KBM-7 (cell line): Measurements from ENCODE around the gene CASP6.
"Not testable (repeated sequence)": the region's sequence is repeated elsewhere in the genome, so short reads cannot be mapped to it uniquely, and the experiment has no call there.

Source experiments
- DNase-seq: peaks from one replicate; pipeline ENCODE4 v3.0.0-alpha.2; 2015
- in situ Hi-C: fragments of 300-500 bp; cut with MboI; formaldehyde crosslinking; loops from 2 replicates; pipeline ENCODE4 v1.14.3; 2020; ENCODE audit warnings: low sequenced_read_pairs, low pct_unique_long_range_greater_than_20kb, mixed read lengths

CASP6 gene

DNA sequence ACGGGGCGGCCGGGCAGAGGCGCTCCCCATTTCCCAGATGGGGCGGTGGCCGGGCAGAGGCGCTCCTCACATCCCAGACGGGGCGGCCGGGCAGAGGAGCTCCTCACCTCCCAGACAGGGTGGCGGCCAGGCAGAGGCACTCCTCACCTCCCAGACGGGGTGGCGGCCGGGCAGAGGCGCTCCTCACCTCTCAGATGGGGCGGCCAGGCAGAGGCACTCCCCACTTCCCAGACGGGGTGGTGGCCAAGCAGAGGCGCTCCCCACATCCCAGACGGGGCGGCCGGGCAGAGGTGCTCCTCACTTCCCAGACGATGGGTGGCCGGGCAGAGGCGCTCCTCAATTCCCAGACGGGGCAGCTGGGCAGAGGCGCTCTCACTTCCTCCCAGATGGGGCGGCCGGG lies 24.8 kb downstream of the CASP6 start:
- in situ Hi-C loops, result loop anchor here (25.0 kb wide), 1 partner anchor 241 kb away; the partner anchor contains the start of gene SEC24B

GRCh38 chr4:109676886-109677285 lies 26.4 kb downstream of the CASP6 start:
- DNase-seq, result no peak
- in situ Hi-C loops, result loop anchor here (25.0 kb wide), 1 partner anchor 240 kb away; the partner anchor contains the start of gene SEC24B

More for the DNA sequence above, 24.8 kb downstream of the CASP6 start:
- DNase-seq, result not testable (repeated sequence)

DNA sequence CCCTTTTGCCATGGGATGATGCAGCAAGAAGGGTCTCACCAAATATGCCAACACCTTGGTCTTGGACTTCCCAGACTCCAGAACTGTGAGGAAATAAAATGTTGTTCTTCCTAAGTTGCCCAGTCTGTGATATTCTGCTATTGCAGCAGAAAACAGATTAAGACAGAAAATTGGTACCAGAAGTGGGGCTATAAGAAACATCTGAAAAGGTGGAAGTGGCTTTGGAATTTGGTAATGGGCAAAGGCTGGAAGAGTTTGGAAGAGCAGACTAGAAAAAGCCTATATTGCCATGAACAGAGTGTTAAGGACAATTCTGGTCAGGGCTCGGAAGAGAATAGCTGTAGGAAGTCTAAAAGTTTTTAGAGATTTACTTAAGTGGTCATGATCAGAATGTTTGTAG lies 27.4 kb downstream of the CASP6 start:
- in situ Hi-C loops, result loop anchor here (25.0 kb wide), 1 partner anchor 239 kb away; the partner anchor contains the start of gene SEC24B
- no peak for DNase-seq

- DNase-seq, result no peak
- in situ Hi-C loops, result loop anchor here (25.0 kb wide), 1 partner anchor 238 kb away; the partner anchor contains the start of gene SEC24B
Measured at GRCh38 chr4:109675181-109675580, 28.1 kb downstream of the CASP6 start.

- no peak for DNase-seq
- in situ Hi-C loops, result no loop called here
Measured at GRCh38 chr4:109673303-109673702, 29.9 kb downstream of the CASP6 start.

DNA sequence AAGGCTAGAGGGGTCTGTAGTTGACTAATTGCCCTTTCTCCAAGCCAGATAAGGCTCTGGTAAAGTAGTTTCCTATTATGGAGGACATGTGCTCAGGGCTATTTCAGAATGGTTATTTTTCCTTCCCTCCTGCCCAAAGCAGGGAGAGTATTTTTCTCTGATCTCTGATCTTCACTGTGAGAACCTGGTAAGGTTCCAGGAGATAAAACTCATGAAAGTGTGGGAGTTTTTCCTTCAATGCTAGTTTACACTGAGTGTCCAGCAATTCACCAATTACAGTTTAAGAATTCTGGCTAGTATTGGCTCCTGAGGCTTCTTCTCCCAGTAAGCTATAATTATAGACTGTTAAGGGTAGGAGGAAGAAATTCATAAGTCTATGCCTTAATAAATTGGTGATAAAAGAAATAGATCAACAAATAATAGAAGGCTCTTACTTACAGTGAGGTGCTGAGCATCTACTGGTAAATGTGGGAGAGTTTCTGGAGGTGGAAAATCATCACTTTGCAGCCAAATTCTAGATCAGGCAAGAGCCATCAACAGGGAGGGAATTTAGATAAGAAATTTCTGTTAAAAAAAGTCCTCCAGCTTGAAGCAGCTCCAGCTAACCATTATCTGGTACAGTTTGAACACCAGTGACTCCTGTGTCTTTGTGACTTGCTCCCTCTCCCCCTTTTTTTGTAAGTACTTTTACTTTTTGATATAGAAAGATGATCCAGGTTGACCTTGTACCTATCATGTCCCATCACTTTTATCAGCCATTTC lies 30.9 kb downstream of the CASP6 start:
- in situ Hi-C loops, result no loop called here
- no peak for DNase-seq

DNA sequence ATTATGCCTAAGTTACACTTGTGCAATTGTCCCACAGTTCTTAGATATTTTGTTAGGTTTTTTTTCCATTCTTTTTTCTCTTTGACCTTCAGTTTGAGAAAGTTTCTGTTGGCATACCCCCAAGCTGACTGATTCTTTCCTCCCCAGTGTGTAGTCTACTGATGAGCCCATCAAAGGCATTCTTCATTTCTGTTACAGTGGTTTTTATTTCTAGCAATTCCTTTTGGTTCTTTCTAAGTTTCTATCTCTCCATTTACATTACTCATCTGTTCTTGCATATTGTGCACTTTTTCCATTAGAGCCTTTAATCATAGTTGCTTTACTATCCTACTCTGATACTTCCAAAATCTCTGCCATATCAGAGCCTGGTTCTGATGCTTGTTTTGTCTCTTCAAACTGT lies 31.9 kb downstream of the CASP6 start:
- in situ Hi-C loops, result no loop called here
- DNase-seq, result no peak

GRCh38 chr4:109665783-109666485 lies 37.3 kb downstream of the CASP6 start:
- DNase-seq, result no peak
- in situ Hi-C loops, result no loop called here

DNA sequence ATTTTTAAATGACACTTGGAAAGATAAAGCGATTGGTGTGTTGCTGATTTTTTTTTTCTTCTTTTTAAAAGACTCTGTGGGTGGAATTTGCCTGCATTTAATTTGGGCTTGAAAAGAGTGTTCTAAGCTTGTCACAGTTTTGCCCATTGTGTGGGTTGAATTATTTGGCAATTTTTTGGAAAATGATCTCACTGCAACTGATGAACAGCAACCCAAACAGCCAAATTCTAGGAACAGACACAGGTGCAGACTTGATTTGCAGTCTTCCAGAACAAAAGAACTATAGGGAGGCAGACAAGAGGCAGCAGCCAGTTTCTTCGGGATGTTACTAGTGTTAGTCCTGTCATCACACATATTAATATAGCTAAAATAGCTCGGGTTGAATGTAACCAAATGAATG lies 40.5 kb downstream of the CASP6 start:
- DNase-seq, result no peak
- in situ Hi-C loops, result no loop called here

DNA sequence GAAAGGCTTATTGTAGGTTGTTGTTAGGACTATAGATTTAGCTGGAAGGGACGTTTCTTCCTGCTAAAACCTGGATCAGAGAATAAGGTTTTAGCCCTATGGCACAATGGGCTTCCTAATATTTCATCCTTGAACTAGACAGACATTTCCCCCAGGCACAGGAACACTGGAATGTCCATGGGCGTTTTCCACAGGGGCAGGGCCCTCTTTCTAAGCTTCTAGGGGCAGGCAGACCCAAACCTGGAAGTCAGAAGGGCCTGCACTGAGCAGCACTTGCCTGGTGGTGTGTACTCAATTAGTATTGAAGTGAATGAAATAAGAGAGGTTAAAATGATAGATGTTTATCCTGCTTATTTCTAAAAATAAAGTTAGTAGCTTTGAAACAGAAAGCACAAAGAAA lies 41.1 kb downstream of the CASP6 start:
- in situ Hi-C loops, result no loop called here
- DNase-seq, result no peak

DNA sequence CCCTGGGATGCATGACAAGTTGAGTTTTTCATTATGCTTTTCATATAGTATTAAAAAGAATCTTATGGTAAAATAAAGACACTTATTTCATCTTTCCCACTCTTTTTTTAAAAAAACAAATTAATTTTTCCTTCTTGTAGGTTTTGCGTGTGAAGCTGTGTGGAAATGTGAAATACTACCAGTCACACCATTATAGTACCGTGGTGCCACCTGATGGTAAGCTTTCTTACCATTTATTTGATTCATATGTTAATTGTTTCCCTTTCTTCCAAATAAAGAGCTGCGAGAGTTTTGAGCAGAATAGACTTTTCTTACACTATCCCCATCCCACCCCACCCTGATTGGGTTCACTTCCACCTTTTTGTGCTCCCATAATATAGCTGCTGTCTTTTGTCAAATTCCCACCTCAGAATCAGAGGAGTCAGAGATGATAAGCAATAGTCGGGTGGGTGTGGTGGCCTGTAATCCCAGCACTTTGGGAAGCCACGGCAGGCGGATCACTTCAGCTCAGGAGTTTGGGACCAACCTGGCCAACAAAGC lies 44.3 kb downstream of the CASP6 start:
- in situ Hi-C loops, result no loop called here
- DNase-seq, result no peak

DNA sequence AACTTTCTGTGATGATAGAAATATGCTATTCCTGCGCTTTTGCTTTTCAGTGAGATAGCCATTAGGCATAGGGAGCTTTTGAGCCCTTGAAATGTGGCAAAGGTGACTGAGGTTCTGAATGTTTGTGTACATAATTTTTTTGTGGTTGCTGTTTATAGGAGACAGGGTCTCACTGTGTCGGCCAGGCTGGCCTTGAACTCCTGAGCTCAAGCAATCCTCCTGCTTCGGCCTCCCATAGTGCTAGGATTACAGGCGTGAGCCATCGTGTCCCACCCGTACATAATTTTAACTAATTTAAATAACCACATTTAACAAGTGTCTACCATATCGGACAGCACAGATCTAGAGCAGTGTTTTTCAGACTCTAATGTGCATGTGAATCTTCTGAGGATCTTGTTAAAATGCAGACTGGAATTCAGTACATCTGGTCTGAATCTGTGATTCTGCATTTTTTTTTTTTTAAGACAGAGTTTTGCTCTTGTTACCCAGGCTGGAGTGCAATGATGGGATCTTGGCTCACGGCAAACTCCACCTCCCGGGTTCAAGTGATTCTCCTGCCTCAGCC lies 45.3 kb downstream of the CASP6 start:
- in situ Hi-C loops, result no loop called here
- DNase-seq, result no peak

- in situ Hi-C loops, result no loop called here
- DNase-seq, result no peak
Measured at GRCh38 chr4:109655396-109655795, 47.8 kb downstream of the CASP6 start.

DNA sequence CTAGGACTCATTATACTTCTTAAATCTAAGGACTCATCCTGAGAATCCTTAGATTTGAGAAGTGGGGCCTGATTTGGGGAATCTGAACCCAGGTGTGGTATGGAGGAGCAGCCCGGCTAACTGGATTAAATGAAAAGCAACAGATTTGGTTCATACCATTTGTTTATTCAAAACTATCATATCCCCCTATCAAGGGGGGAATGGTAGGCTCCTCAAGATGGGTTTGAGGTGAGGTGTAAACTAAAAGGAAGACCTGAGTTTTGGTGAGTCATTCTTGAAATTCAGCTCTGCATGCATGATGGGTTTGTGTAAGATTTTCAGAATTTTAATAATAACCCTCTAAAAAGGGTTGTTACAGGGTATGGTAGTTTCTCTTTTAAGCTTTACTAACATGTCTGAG lies 53.4 kb downstream of the CASP6 start:
- in situ Hi-C loops, result no loop called here

DNA sequence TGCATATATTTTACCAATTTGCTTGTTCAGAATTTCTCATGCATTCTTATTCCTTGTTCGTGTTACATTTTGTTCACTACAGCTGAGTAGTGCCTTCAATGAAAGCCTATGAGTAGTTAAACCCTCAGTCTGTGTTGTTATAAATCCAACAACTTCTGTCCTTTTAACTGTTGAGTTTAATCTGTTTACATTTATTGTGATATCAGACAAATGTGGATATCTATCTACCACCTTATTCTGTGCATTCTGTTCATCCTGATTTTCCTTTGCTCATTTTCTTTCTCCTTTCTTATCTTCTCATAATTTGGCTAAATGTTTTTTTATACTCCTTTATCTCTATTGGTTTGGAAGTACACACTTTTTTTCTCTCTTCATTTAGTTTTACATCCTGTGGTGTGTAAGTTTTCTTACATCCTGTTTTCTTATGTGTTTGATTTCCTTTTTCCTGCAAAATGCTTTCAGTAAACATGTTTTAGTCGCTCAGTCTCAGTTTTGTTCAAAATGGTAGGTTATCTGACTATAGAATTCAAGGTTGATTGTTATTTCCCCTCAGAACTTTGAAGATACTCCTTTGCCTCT lies 54.2 kb downstream of the CASP6 start:
- DNase-seq, result no peak
- in situ Hi-C loops, result no loop called here

More for the DNA sequence above, 53.4 kb downstream of the CASP6 start:
- no peak for DNase-seq

DNA sequence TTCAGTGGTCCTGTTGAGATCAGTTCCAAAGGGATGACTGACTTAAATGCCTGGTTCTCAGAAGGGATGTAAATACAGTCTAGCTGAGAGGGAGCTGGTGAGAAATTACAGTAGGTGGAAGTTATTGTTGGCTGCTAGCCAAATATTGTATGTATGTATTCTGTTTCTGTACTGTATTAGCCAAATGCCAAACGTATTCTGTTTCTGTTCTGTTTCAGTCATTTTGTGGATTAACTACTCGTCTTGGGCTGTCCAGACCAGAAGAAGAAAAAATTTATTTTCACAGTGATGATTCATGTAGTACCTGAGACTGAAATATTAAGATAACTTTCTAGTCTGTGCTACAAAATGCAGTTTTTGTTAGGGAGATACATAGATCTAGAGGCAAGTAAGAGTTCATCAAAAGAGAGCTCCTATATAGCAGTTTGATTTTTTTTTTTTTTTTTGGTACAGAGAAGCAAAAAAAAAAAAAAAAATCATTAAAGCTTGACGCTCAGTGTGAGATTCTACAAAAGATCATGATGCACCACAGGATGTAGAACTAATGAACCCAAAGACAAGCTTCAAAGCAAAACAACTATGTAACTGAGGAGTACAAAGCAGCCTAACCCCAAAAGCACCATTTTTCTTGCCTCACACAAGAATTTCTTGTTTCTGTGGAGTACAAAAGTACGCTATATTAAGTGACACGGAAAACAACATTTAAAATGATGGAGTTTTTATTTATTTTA lies 54.8 kb downstream of the CASP6 start:
- in situ Hi-C loops, result no loop called here
- no peak for DNase-seq

- in situ Hi-C loops, result no loop called here
- DNase-seq, result no peak
Measured at GRCh38 chr4:109645874-109646710, 57.2 kb downstream of the CASP6 start.

- in situ Hi-C loops, result no loop called here
- no peak for DNase-seq
Measured at GRCh38 chr4:109640644-109641043, 62.6 kb downstream of the CASP6 start.
